Brain microvascular endothelial cell (primary cell): ENCODE results near the gene UGGT1.

Source experiments
- DNase-seq: peaks from one replicate; pipeline ENCODE4 v3.0.0-alpha.2; 2020
- H3K27ac ChIP-seq: fragments of 250-450 bp; sonication (Bioruptor Pico); 2 replicates; pipeline ENCODE4 v1.5.1; 2020; ENCODE audit warnings: mild to moderate bottlenecking, moderate library complexity
- H3K27me3 ChIP-seq: fragments of 250-450 bp; sonication (Bioruptor Pico); replicated peaks from 2 replicates; pipeline ENCODE4 v1.5.1; 2020; ENCODE audit warnings: mild to moderate bottlenecking
- H3K36me3 ChIP-seq: fragments of 250-450 bp; sonication (Bioruptor Pico); replicated peaks from 2 replicates; pipeline ENCODE4 v1.5.1; 2020; ENCODE audit warnings: mild to moderate bottlenecking
- H3K4me3 ChIP-seq: 2 replicates; pipeline ENCODE4 v1.5.1; 2011; ENCODE audit warnings: low read depth, mild to moderate bottlenecking, control low read depth, low read length, moderate library complexity
- in situ Hi-C: cut with HindIII; loops from 2 replicates; pipeline ENCODE4 v1.10.0; 2017; ENCODE audit warnings: low sequenced_read_pairs, low pct_ligation_motif_present
- TF ChIP-seq, protein P1 (sequence below): IDR thresholded peaks from 2 replicates; pipeline ENCODE4 v1.5.1; 2011; ENCODE audit warnings: low read depth, mild to moderate bottlenecking, moderate library complexity, low read length, control low read depth, inconsistent platforms; ENCODE audit errors: missing control alignments

The UGGT1 gene

GRCh38 chr2:128153786-128154185 is 62.8 kb downstream of the UGGT1 start:
- H3K27me3 ChIP-seq: no peaks in the 10 kb centered on the region
- H3K36me3 ChIP-seq: peaks cover 38% of the 10 kb centered on the region
- in situ Hi-C loops: no loop called here
- no peak overlapping the region for H3K27ac ChIP-seq
- TF ChIP-seq, protein P1, sequence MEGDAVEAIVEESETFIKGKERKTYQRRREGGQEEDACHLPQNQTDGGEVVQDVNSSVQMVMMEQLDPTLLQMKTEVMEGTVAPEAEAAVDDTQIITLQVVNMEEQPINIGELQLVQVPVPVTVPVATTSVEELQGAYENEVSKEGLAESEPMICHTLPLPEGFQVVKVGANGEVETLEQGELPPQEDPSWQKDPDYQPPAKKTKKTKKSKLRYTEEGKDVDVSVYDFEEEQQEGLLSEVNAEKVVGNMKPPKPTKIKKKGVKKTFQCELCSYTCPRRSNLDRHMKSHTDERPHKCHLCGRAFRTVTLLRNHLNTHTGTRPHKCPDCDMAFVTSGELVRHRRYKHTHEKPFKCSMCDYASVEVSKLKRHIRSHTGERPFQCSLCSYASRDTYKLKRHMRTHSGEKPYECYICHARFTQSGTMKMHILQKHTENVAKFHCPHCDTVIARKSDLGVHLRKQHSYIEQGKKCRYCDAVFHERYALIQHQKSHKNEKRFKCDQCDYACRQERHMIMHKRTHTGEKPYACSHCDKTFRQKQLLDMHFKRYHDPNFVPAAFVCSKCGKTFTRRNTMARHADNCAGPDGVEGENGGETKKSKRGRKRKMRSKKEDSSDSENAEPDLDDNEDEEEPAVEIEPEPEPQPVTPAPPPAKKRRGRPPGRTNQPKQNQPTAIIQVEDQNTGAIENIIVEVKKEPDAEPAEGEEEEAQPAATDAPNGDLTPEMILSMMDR: no peak
- DNase-seq: no peak
- no peak overlapping the region for H3K4me3 ChIP-seq

DNA sequence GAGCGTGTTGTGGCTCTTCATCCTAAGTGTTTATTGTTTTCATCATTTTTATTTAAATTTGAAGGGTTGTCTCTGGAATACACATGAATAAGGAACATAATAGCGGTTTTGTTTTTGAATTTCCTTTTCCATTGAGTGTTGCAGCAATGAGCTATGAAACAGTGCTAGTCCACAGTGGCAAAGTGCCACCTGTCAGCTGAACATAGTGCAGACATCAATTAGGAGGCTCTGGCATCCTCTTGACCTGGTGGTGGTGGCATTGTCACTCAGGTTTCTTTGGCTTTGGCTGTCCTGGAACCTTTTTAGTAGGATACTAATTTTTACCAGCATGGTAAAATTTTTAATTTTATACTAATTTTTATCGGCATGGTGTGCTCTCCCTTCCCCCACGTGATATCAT is 63.2 kb downstream of the UGGT1 start:
- Histone ChIP-seq H3K36me3 (peaks cover 38% of the 10 kb centered on the region), H3K27me3 (no peaks in the 10 kb centered on the region), H3K4me3 (no peak overlapping the region), H3K27ac (no peak overlapping the region)
- no peak for DNase-seq
- TF ChIP-seq, protein P1: no peak
- in situ Hi-C loops: no loop called here

- Histone ChIP-seq H3K36me3 (peaks cover 40% of the 10 kb centered on the region), H3K27ac (no peak overlapping the region), H3K4me3 (no peak overlapping the region), H3K27me3 (no peaks in the 10 kb centered on the region)
- in situ Hi-C loops: no loop called here
- TF ChIP-seq, protein P1: no peak
- no peak for DNase-seq
These were observed 65.0 kb downstream of the UGGT1 start for GRCh38 chr2:128155970-128156369.

GRCh38 chr2:128156812-128157211 is 65.8 kb downstream of the UGGT1 start:
- no peak overlapping the region for H3K27ac ChIP-seq
- DNase-seq: no peak
- no peak overlapping the region for H3K4me3 ChIP-seq
- in situ Hi-C loops: no loop called here
- H3K27me3 ChIP-seq: no peaks in the 10 kb centered on the region
- TF ChIP-seq, protein P1: no peak
- peaks cover 40% of the 10 kb centered on the region for H3K36me3 ChIP-seq

DNA sequence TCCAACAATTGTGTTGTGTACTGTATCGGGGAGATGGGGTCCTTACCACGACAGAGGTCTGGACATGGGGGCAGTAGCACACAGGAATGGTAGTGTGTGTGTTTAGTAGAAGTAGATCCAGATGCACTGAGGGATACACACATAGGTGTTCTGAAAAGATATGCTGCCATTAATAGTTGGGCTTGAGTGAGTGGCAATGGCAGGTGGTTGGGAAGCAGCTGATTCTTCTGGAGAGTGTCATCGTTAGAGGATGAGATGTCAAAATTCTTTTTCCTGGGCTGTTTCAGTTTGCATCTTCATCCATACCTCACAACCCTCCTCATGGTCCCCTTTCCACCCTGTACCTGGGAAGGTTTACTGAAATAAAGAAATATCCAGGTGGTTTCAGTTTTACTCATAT is 66.6 kb downstream of the UGGT1 start:
- in situ Hi-C loops: no loop called here
- TF ChIP-seq, protein P1: no peak
- no peaks in the 10 kb centered on the region for H3K27me3 ChIP-seq
- H3K27ac ChIP-seq: no peak overlapping the region
- H3K4me3 ChIP-seq: no peak overlapping the region
- peaks cover 35% of the 10 kb centered on the region for H3K36me3 ChIP-seq
- DNase-seq: no peak

DNA sequence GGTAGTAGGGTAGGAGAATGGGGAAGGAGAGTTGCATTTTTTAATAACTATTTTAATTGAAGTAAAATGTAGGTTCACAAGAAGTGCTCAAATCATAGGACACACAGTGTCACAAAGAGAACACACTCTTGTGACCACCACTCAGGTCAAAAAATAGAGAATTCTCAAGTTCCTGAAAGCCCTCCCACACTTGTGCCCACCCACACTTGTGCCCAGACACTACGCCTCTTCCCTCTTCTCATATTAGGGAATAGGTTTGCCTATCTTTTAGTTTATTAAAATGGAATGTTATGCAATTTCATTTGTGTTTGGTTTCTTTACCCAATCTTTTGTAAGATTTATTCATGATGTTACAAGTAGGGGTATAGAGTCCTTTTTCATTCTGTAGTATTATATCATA is 67.2 kb downstream of the UGGT1 start:
- Histone ChIP-seq H3K27ac (no peak overlapping the region), H3K27me3 (no peaks in the 10 kb centered on the region), H3K4me3 (no peak overlapping the region), H3K36me3 (peaks cover 31% of the 10 kb centered on the region)
- DNase-seq: no peak
- in situ Hi-C loops: no loop called here
- TF ChIP-seq, protein P1: no peak
